Activated CD4-positive, alpha-beta T cell treated with anti-CD3 and anti-CD28 coated beads, Interleukin-10, Interleukin-2, amounts not matched to agents 100 ng/mL and 50 ng/mL, durations not matched to agents 16 hours and 8 hours (primary cell): Measurements from ENCODE around the gene CYP24A1.
"Not testable (repeated sequence)": the region's sequence is repeated elsewhere in the genome, so short reads cannot be mapped to it uniquely, and the experiment has no call there.

Source experiments
- DNase-seq: peaks from one replicate; pipeline ENCODE4 v3.0.0-alpha.2; 2020

CYP24A1 gene

GRCh38 chr20:54131675-54132611, 41.8 kb downstream of the CYP24A1 start:
- DNase-seq = no peak

- DNase-seq = not testable (repeated sequence)
Observed at GRCh38 chr20:54131125-54131524, 42.7 kb downstream of the CYP24A1 start.

GRCh38 chr20:54129350-54129749, 44.4 kb downstream of the CYP24A1 start:
- no peak for DNase-seq

GRCh38 chr20:54127855-54128574, 45.8 kb downstream of the CYP24A1 start:
- no peak for DNase-seq

GRCh38 chr20:54126806-54127655, 46.8 kb downstream of the CYP24A1 start:
- DNase-seq = no peak

GRCh38 chr20:54126328-54126727, 47.5 kb downstream of the CYP24A1 start:
- not testable (repeated sequence) for DNase-seq

GRCh38 chr20:54123587-54124180, 50.1 kb downstream of the CYP24A1 start:
- DNase-seq = no peak

- no peak for DNase-seq
Observed at GRCh38 chr20:54122681-54123586, 50.9 kb downstream of the CYP24A1 start.

- DNase-seq = no peak
Observed at GRCh38 chr20:54122189-54122588, 51.6 kb downstream of the CYP24A1 start.

- DNase-seq = no peak
Observed at GRCh38 chr20:54119744-54120143, 54.0 kb downstream of the CYP24A1 start.

GRCh38 chr20:54118220-54119001, 55.4 kb downstream of the CYP24A1 start:
- no peak for DNase-seq

GRCh38 chr20:54116550-54117235, 57.1 kb downstream of the CYP24A1 start:
- DNase-seq = no peak

GRCh38 chr20:54115172-54115854, 58.5 kb downstream of the CYP24A1 start:
- DNase-seq = no peak

- no peak for DNase-seq
Observed at GRCh38 chr20:54114109-54114508, 59.7 kb downstream of the CYP24A1 start.

GRCh38 chr20:54113566-54113965, 60.2 kb downstream of the CYP24A1 start:
- DNase-seq = no peak

GRCh38 chr20:54112221-54112884, 61.4 kb downstream of the CYP24A1 start:
- no peak for DNase-seq

GRCh38 chr20:54111460-54111859, 62.3 kb downstream of the CYP24A1 start:
- DNase-seq = no peak

- peak; percentile 33 for DNase-seq
Observed at GRCh38 chr20:54110457-54110856, 63.3 kb downstream of the CYP24A1 start.

- DNase-seq = no peak
Observed at GRCh38 chr20:54110041-54110440, 63.7 kb downstream of the CYP24A1 start.
